ENCODE results near the gene ATP5PO.

GRCh38 chr21:33949516-33950430 lies 34.2 kb upstream of the ATP5PO start:
- TF ChIP-seq, protein P1, sequence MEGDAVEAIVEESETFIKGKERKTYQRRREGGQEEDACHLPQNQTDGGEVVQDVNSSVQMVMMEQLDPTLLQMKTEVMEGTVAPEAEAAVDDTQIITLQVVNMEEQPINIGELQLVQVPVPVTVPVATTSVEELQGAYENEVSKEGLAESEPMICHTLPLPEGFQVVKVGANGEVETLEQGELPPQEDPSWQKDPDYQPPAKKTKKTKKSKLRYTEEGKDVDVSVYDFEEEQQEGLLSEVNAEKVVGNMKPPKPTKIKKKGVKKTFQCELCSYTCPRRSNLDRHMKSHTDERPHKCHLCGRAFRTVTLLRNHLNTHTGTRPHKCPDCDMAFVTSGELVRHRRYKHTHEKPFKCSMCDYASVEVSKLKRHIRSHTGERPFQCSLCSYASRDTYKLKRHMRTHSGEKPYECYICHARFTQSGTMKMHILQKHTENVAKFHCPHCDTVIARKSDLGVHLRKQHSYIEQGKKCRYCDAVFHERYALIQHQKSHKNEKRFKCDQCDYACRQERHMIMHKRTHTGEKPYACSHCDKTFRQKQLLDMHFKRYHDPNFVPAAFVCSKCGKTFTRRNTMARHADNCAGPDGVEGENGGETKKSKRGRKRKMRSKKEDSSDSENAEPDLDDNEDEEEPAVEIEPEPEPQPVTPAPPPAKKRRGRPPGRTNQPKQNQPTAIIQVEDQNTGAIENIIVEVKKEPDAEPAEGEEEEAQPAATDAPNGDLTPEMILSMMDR (IDR thresholded peaks at IDR 0.05), result no peak
- TF ChIP-seq SIN3A (IDR thresholded peaks at IDR 0.05; ENCODE audit: borderline replicate concordance, insufficient read depth, low read depth, low read length), result no peak
